ENCODE results near the gene HIGD1B.

HIGD1B gene

GRCh38 chr17:44884941-44885340 is 37.3 kb downstream of the HIGD1B start:
- TF ChIP-seq, protein P1, sequence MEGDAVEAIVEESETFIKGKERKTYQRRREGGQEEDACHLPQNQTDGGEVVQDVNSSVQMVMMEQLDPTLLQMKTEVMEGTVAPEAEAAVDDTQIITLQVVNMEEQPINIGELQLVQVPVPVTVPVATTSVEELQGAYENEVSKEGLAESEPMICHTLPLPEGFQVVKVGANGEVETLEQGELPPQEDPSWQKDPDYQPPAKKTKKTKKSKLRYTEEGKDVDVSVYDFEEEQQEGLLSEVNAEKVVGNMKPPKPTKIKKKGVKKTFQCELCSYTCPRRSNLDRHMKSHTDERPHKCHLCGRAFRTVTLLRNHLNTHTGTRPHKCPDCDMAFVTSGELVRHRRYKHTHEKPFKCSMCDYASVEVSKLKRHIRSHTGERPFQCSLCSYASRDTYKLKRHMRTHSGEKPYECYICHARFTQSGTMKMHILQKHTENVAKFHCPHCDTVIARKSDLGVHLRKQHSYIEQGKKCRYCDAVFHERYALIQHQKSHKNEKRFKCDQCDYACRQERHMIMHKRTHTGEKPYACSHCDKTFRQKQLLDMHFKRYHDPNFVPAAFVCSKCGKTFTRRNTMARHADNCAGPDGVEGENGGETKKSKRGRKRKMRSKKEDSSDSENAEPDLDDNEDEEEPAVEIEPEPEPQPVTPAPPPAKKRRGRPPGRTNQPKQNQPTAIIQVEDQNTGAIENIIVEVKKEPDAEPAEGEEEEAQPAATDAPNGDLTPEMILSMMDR (IDR thresholded peaks at IDR 0.05): no peak

GRCh38 chr17:44887016-44887415 is 39.3 kb downstream of the HIGD1B start:
- TF ChIP-seq, protein P1 (IDR thresholded peaks at IDR 0.05): no peak

DNA sequence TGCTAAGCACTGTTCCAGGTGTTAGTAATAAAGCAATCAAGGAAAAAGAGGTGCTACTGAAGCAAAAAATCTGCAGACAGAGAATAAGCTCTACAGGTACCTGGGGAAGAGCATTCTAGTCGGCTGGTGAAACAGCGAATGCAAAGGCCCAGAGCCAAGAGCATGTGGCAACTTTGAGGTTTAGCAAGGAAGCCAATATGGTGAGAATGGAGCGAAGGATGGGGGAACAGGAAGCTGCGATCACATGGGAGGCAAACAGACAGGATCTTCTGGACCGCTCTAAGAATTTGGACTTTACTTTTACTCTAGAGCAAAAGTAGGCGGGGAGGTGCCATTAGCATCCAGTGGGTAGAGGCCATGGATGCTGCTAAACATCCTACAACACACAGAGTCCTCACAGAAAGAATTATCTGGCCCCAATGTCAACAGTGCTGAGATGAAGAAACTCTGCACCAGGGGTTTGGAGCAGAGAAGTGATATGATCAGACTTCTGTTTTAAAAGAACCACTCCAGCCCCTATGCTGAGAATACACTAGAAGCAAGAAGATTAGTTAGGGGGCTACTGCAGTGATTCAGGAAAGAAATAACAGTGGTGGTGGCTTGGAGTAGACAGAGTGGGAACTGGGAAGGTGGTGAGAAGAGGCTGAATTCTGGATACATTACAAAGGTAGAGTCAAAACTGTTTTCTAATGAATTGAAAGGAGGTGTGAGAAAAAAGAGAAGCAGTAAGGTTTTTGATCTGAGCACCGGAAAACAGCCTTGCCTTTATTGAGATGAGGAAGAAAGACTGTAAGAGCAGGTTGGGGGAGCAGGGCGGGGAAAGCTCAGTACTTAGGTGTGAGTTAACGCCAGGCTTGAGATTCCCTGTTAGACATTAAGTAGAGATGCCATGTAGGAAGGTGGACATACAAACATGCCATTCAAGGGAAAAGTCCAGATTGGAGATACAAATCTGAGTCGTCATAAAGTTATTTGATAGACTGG is 40.6 kb downstream of the HIGD1B start:
- TF ChIP-seq, protein P1 (IDR thresholded peaks at IDR 0.05): no peak

- TF ChIP-seq, protein P1 (IDR thresholded peaks at IDR 0.05): no peak
Measured at GRCh38 chr17:44889003-44889402, 41.3 kb downstream of the HIGD1B start.

- TF ChIP-seq, protein P1 (IDR thresholded peaks at IDR 0.05): no peak
Measured at GRCh38 chr17:44892250-44892649, 44.6 kb downstream of the HIGD1B start.

- TF ChIP-seq, protein P1 (IDR thresholded peaks at IDR 0.05): no peak; the same call in 1 of the 2 replicates
Measured at GRCh38 chr17:44894642-44895041, 47.0 kb downstream of the HIGD1B start.

DNA sequence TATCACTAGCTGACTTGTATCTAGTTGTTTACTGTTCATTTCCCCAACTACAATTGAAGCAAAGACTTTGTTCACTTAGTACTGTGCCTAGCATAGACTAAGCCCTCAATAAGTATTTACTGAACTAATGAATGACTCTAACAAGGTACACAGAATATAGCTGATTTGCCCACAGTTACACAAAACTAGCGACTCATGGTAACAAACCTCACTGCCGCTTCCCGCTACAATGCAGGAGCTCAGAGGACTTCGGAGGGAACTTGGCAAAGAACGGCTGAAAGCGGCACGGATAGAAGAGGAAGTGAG is 51.0 kb downstream of the HIGD1B start:
- TF ChIP-seq, protein P1 (IDR thresholded peaks at IDR 0.05): no peak
